HG02970 (cell line): Measurements from ENCODE around the gene ALX4.

Experiments
- ATAC-seq: cut with Tn5 transposase; IDR thresholded peaks from one replicate; pipeline ENCODE4 v1.9.1; 2021; ENCODE audit warnings: mild to moderate bottlenecking, moderate library complexity, moderate number of reproducible peaks; ENCODE audit not compliant: unreplicated experiment, low FRiP score

Gene ALX4

GRCh38 chr11:44335919-44336318, 26.0 kb upstream of the ALX4 start:
- ATAC-seq = no peak

- no peak for ATAC-seq
Observed at GRCh38 chr11:44335052-44335760, 25.3 kb upstream of the ALX4 start.

GRCh38 chr11:44334356-44335004, 24.5 kb upstream of the ALX4 start:
- no peak for ATAC-seq

GRCh38 chr11:44333271-44334218, 23.6 kb upstream of the ALX4 start:
- no peak for ATAC-seq

- no peak for ATAC-seq
Observed at GRCh38 chr11:44332665-44333064, 22.7 kb upstream of the ALX4 start.

GRCh38 chr11:44329472-44330230, 19.7 kb upstream of the ALX4 start:
- ATAC-seq = no peak

- no peak for ATAC-seq
Observed at GRCh38 chr11:44328138-44328660, 18.3 kb upstream of the ALX4 start.

- no peak for ATAC-seq
Observed at GRCh38 chr11:44327730-44328129, 17.8 kb upstream of the ALX4 start.

GRCh38 chr11:44326615-44327475, 16.9 kb upstream of the ALX4 start:
- no peak for ATAC-seq

GRCh38 chr11:44325698-44326097, 15.8 kb upstream of the ALX4 start:
- no peak for ATAC-seq

- ATAC-seq = no peak
Observed at GRCh38 chr11:44324749-44325525, 15.0 kb upstream of the ALX4 start.

- ATAC-seq = no peak
Observed at GRCh38 chr11:44324222-44324621, 14.3 kb upstream of the ALX4 start.

- no peak for ATAC-seq
Observed at GRCh38 chr11:44322243-44322642, 12.3 kb upstream of the ALX4 start.

- ATAC-seq = no peak
Observed at GRCh38 chr11:44321059-44321458, 11.1 kb upstream of the ALX4 start.

GRCh38 chr11:44320289-44320973, 10.5 kb upstream of the ALX4 start:
- no peak for ATAC-seq

- no peak for ATAC-seq
Observed at GRCh38 chr11:44319552-44320288, 9.8 kb upstream of the ALX4 start.

- no peak for ATAC-seq
Observed at GRCh38 chr11:44319170-44319551, 9.2 kb upstream of the ALX4 start.
